ENCODE data around the gene NEDD1.

- TF ChIP-seq TARDBP (IDR thresholded peaks at IDR 0.05): no peak
- TF ChIP-seq NFRKB (IDR thresholded peaks at IDR 0.05): no peak
- TF ChIP-seq PKNOX1 (IDR thresholded peaks at IDR 0.05): no peak
- no peak for TF ChIP-seq ZNF384 (IDR thresholded peaks at IDR 0.05)
- no peak for TF ChIP-seq FOXK2 (IDR thresholded peaks at IDR 0.05)
- TF ChIP-seq SUZ12 (IDR thresholded peaks at IDR 0.05): no peak
- no peak for TF ChIP-seq FOXM1 (IDR thresholded peaks at IDR 0.05; ENCODE audit: borderline replicate concordance)
- no peak for TF ChIP-seq LEF1 (IDR thresholded peaks at IDR 0.05; ENCODE audit: borderline replicate concordance)
- no peak for TF ChIP-seq FOXA1 (IDR thresholded peaks at IDR 0.05)
- TF ChIP-seq SP1 (IDR thresholded peaks at IDR 0.05): no peak
Observed at GRCh38 chr12:96907671-96908422, 790 bp downstream of the NEDD1 start.
